Sigmoid colon (tissue), 7 donors: ENCODE measurements around the gene PCNX1. TPM values are rescaled to one million over a fixed set of nuclear protein-coding genes. Genes with fewer than 3 reads are reported as not detected.
A peak's percentile ranks its signal among the peaks of the same experiment; 100 is the strongest.
"Not testable (repeated sequence)": the region's sequence is repeated elsewhere in the genome, so short reads cannot be mapped to it uniquely, and the experiment has no call there.

ENCODE experiments used
- DNase-seq: peaks from one replicate; pipeline ENCODE4 v3.0.0-alpha.2; 2019
- H3K27ac ChIP-seq, 4 donors: fragments of 200-600 bp; sonication (generic); one replicate each; pipeline ENCODE4 v1.5.1; 2016 to 2019; ENCODE audit warnings: mild to moderate bottlenecking in 1 of 4
- H3K27me3 ChIP-seq, 3 donors: fragments of 200-600 bp; sonication (generic); one replicate each; pipeline ENCODE4 v1.5.1; 2019; ENCODE audit warnings: mild to moderate bottlenecking in 1 of 3
- H3K36me3 ChIP-seq, 4 donors: fragments of 200-600 bp; sonication (generic); one replicate each; pipeline ENCODE4 v1.5.1; 2016 to 2019
- H3K4me1 ChIP-seq, 4 donors: fragments of 200-600 bp; sonication (generic); one replicate each; pipeline ENCODE4 v1.5.1; 2017 to 2019
- H3K4me3 ChIP-seq, 4 donors: fragments of 200-600 bp; sonication (generic); one replicate each; pipeline ENCODE4 v1.5.1; 2017 to 2019; ENCODE audit warnings: mild to moderate bottlenecking in 2 of 4, moderate library complexity in 1 of 4
- H3K9me3 ChIP-seq, 4 donors: fragments of 200-600 bp in 3 of 4; sonication (generic) in 3 of 4; one replicate each; pipeline versions ENCODE4 v1.5.1 to v1.6.1; 2013 to 2019
- EP300 ChIP-seq, 4 donors: sonication (generic); formaldehyde crosslinking; IDR thresholded peaks; one replicate each; pipeline ENCODE4 v1.6.1; 2017; ENCODE audit warnings: antibody characterized with exemption in 4 of 4
- POLR2A ChIP-seq, 2 donors: fragments of 450-650 bp; IDR thresholded peaks; one replicate each; pipeline ENCODE4 v1.6.1; 2016; ENCODE audit warnings: antibody characterized with exemption in 2 of 2, mild to moderate bottlenecking in 2 of 2, moderate library complexity in 2 of 2
- POLR2AphosphoS5 ChIP-seq, 4 donors: sonication (generic); formaldehyde crosslinking; IDR thresholded peaks; one replicate each; pipeline ENCODE4 v1.6.1; 2017; ENCODE audit warnings: antibody characterized with exemption in 4 of 4
- WGBS, 2 donors: extraction: QIAGEN DNeasy Blood & Tissue Kit; methylation state at CpG; one replicate each; pipeline ENCODE4 v1.1.7; 2013; 5-methylcytosine and 5-hydroxymethylcytosine counted together
- intact Hi-C: fragments of 100-400 bp; cut with DNase I; formaldehyde crosslinking; loops from one replicate; pipeline ENCODE4 v1.15.1; 2023
- polyA plus RNA-seq, 3 donors: library from polyadenylated mRNA; stranded (reverse); fragments of 200-250 nt; gene quantifications; one replicate each; pipeline ENCODE4 v1.2.3, GENCODE V29; 2013
- total RNA-seq, 4 donors: library from RNA; depleted of rRNA; stranded (reverse); fragments of >200 nt; gene quantifications; one replicate each; pipeline ENCODE4 v1.1.0, GENCODE V29; 2016
- TF ChIP-seq, protein P1 (sequence below), 4 experiments: fragments of 450-650 bp in 3 of 4; fragments of 200-600 bp in 1 of 4; IDR thresholded peaks; one replicate each; pipeline ENCODE4 v1.5.1; 2016 to 2019; ENCODE audit warnings: antibody characterized with exemption in 4 of 4, mild to moderate bottlenecking in 3 of 4, moderate library complexity in 2 of 4
- donor health status: healthy with polysubstance abuse.
- donor health status: Bipolar disorder and iron deficiency.
- donor health status: healthy.

PCNX1 gene
- total and polyA plus RNA-seq, 7 donors, result 1.2 to 73.9 (median 62.8) TPM

GRCh38 chr14:70871863-70872677 lies 35.2 kb upstream of the PCNX1 start:
- peak overlapping the region in 1 of 4 donors; percentile 4 for H3K4me3 ChIP-seq
- H3K4me1 ChIP-seq, result no peaks in the 10 kb centered on the region
- intact Hi-C loops, result loop anchor here (5.0 kb wide), 1 partner anchor 100 kb away; no protein-coding TSS in a partner anchor
- H3K9me3 ChIP-seq, result peaks cover 0 to 4% (median 0%) of the 10 kb centered on the region in 4 donors
- no peaks in the 10 kb centered on the region for H3K27me3 ChIP-seq
- DNase-seq, result no peak
- no peaks in the 10 kb centered on the region for H3K36me3 ChIP-seq
- WGBS, 2 donors, result 66 to 76% methylated on average over 10 of the region's 10 CpGs
- no peak for TF ChIP-seq EP300 (IDR thresholded peaks at IDR 0.05)
- TF ChIP-seq, protein P1, sequence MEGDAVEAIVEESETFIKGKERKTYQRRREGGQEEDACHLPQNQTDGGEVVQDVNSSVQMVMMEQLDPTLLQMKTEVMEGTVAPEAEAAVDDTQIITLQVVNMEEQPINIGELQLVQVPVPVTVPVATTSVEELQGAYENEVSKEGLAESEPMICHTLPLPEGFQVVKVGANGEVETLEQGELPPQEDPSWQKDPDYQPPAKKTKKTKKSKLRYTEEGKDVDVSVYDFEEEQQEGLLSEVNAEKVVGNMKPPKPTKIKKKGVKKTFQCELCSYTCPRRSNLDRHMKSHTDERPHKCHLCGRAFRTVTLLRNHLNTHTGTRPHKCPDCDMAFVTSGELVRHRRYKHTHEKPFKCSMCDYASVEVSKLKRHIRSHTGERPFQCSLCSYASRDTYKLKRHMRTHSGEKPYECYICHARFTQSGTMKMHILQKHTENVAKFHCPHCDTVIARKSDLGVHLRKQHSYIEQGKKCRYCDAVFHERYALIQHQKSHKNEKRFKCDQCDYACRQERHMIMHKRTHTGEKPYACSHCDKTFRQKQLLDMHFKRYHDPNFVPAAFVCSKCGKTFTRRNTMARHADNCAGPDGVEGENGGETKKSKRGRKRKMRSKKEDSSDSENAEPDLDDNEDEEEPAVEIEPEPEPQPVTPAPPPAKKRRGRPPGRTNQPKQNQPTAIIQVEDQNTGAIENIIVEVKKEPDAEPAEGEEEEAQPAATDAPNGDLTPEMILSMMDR (IDR thresholded peaks at IDR 0.05), result no peak
- TF ChIP-seq POLR2AphosphoS5 (IDR thresholded peaks at IDR 0.05), result no peak
- no peak for TF ChIP-seq POLR2A (IDR thresholded peaks at IDR 0.05)
- no peak overlapping the region for H3K27ac ChIP-seq

DNA sequence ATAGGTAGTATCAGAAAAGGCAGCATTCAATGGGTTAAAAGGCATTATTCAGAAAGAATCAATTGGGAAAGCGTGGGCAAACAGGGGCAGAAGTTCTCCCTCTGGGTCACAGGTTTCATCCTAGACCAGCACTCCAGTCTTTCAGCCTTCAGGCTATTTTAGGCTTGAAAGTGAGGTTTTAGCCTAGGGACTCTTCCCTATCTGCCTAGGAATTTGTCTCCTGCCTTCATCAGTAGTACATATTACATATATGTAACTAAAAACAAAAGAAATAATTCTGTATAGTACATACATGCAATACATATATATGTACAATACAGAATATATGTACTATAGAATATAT lies 34.6 kb upstream of the PCNX1 start:
- Histone ChIP-seq H3K36me3 (no peaks in the 10 kb centered on the region), H3K4me3 (no peak overlapping the region), H3K27me3 (no peaks in the 10 kb centered on the region), H3K4me1 (no peaks in the 10 kb centered on the region), H3K9me3 (peaks cover 0 to 4% (median 0%) of the 10 kb centered on the region in 4 donors), H3K27ac (no peak overlapping the region)
- TF ChIP-seq EP300 (IDR thresholded peaks at IDR 0.05), result no peak
- TF ChIP-seq POLR2A (IDR thresholded peaks at IDR 0.05), result no peak
- TF ChIP-seq, protein P1 (IDR thresholded peaks at IDR 0.05), result no peak
- TF ChIP-seq POLR2AphosphoS5 (IDR thresholded peaks at IDR 0.05), result no peak
- intact Hi-C loops, result loop anchor here (5.0 kb wide), 1 partner anchor 100 kb away; no protein-coding TSS in a partner anchor
- DNase-seq, result no peak
- 75 to 92% methylated on average over 1 of the region's 1 CpG for WGBS, 2 donors

DNA sequence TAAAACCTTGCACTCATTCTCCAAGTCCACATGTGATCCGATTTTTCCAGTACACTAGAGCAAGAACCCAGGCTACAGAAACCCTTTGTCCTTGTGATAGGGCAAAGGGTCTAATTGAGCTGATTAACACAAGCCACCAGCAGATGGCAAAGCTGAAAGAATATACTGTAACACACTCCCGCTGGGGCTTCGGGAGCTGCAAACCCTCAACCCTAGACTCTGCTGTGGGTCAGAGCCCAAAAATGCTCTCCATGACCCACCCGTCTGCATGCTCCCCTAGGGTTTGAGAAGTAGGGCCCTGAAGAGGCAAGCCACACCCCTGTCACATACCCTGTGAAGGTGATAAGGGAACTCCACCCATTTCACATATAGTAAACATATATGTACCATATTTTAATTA lies 33.6 kb upstream of the PCNX1 start:
- Histone ChIP-seq H3K36me3 (no peaks in the 10 kb centered on the region), H3K27ac (no peak overlapping the region), H3K9me3 (peaks cover 0 to 4% (median 0%) of the 10 kb centered on the region in 4 donors), H3K4me1 (no peaks in the 10 kb centered on the region), H3K4me3 (no peak overlapping the region), H3K27me3 (no peaks in the 10 kb centered on the region)
- TF ChIP-seq POLR2AphosphoS5 (IDR thresholded peaks at IDR 0.05) (no peak), EP300 (IDR thresholded peaks at IDR 0.05) (no peak)
- TF ChIP-seq, protein P1 (IDR thresholded peaks at IDR 0.05), result peak in 3 of 4 experiments; percentile 12 to 35 (median 26)
- intact Hi-C loops, result loop anchor here (5.0 kb wide), 1 partner anchor 99 kb away; no protein-coding TSS in a partner anchor
- 75 to 80% methylated on average over 4 of the region's 4 CpGs for WGBS, 2 donors
- DNase-seq, result no peak

DNA sequence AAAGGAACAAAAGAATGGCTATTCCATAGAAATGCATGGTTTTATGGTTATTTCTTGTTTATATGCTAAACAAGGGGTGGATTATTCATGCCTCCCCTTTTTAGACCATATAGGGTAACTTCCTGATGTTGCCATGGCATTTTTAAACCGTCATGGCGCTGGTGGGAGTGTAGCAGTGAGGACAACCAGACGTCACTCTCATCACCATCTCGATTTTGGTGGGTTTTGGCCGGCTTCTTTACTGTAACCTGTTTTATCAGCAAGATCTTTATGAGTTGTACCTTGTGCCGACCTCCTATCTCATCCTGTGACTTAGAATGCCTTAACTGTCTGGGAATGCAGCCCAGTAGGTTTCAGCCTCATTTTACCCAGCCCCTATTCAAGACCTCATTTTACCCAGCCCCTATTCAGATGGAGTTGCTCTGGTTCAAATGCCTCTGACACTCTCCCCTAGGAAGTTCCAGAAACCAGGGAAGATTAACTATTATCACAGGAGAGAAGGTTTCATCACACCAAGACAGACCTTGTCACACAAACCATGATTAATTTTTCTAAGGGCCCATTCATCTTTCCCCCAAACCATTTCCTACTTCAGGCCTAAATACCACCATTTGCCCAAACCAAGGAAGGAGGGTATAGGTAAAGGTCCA lies 31.3 kb upstream of the PCNX1 start:
- H3K27ac ChIP-seq, H3K27me3 ChIP-seq, intact Hi-C loops: not testable (repeated sequence)

DNA sequence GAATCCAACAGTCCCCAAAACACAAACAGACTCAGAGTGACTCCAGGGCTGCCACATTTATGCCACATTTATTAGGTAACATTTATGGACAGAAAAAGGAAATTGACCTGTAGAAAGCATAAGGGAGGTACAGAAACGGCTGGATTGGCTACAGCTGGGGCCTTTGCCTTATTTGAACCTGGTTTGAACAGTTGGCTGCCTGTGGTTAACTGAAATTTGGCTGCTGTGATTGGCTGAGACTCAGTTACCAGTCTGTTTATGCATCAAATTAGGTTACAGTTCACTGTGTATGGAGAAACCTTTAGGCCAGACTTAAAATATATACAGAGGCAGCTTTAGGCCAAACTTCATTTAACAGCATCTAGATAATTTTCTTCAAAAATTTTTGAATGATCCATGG lies 27.8 kb upstream of the PCNX1 start:
- 6 to 28% methylated on average over 1 of the region's 1 CpG for WGBS, 2 donors
- TF ChIP-seq, protein P1 (IDR thresholded peaks at IDR 0.05), result no peak
- TF ChIP-seq POLR2A (IDR thresholded peaks at IDR 0.05) (no peak), EP300 (IDR thresholded peaks at IDR 0.05) (no peak), POLR2AphosphoS5 (IDR thresholded peaks at IDR 0.05) (no peak)
- DNase-seq, result no peak
- H3K27ac ChIP-seq, result no peak overlapping the region
- H3K4me3 ChIP-seq, result no peak overlapping the region
- no peaks in the 10 kb centered on the region for H3K36me3 ChIP-seq
- H3K27me3 ChIP-seq, result no peaks in the 10 kb centered on the region
- H3K9me3 ChIP-seq, result no peaks in the 10 kb centered on the region
- intact Hi-C loops, result no loop called here
- no peaks in the 10 kb centered on the region for H3K4me1 ChIP-seq

More for the DNA sequence above, 31.3 kb upstream of the PCNX1 start:
- WGBS, 2 donors, result 62 to 76% methylated on average over 6 of the region's 6 CpGs
- H3K4me3 ChIP-seq, H3K9me3 ChIP-seq, DNase-seq, H3K4me1 ChIP-seq, H3K36me3 ChIP-seq: not testable (repeated sequence)

GRCh38 chr14:70880888-70881287 lies 26.4 kb upstream of the PCNX1 start:
- H3K36me3 ChIP-seq, H3K27me3 ChIP-seq, H3K4me3 ChIP-seq, H3K4me1 ChIP-seq, intact Hi-C loops, H3K27ac ChIP-seq, H3K9me3 ChIP-seq, DNase-seq: not testable (repeated sequence)
- 73 to 96% methylated on average over 1 of the region's 1 CpG for WGBS, 2 donors
